Suprapubic skin (tissue), 4 donors: ENCODE data around the gene KLHL8. TPM values are rescaled to one million over a fixed set of nuclear protein-coding genes. Genes with fewer than 3 reads are reported as not detected.

ENCODE experiments used
- DNase-seq, 2 donors: peaks; one replicate each; pipeline ENCODE4 v3.0.0-alpha.2; 2019; ENCODE audit warnings: low spot score in 2 of 2
- H3K27ac ChIP-seq: fragments of 200-600 bp; sonication (generic); one replicate; pipeline ENCODE4 v1.5.1; 2019
- H3K27me3 ChIP-seq: fragments of 200-600 bp; sonication (generic); one replicate; pipeline ENCODE4 v1.5.1; 2019
- H3K36me3 ChIP-seq: fragments of 200-600 bp; sonication (generic); one replicate; pipeline ENCODE4 v1.5.1; 2019
- H3K4me1 ChIP-seq: fragments of 200-600 bp; sonication (generic); one replicate; pipeline ENCODE4 v1.5.1; 2019
- H3K4me3 ChIP-seq: fragments of 200-600 bp; sonication (generic); one replicate; pipeline ENCODE4 v1.5.1; 2019; ENCODE audit warnings: mild to moderate bottlenecking
- H3K9me3 ChIP-seq: fragments of 200-600 bp; sonication (generic); one replicate; pipeline ENCODE4 v1.5.1; 2019
- CTCF ChIP-seq, 2 donors: fragments of 200-600 bp in 1 of 2; fragments of 450-650 bp in 1 of 2; sonication (generic) in 1 of 2; IDR thresholded peaks; one replicate each; pipeline ENCODE4 v1.5.1; 2016 to 2019; ENCODE audit warnings: antibody characterized with exemption in 2 of 2, mild to moderate bottlenecking in 1 of 2, moderate library complexity in 1 of 2
- EP300 ChIP-seq: sonication (generic); formaldehyde crosslinking; IDR thresholded peaks from one replicate; pipeline ENCODE4 v1.6.1; 2017; ENCODE audit warnings: antibody characterized with exemption
- POLR2A ChIP-seq, 2 donors: fragments of 450-650 bp; IDR thresholded peaks; one replicate each; pipeline ENCODE4 v1.6.1; 2017; ENCODE audit warnings: antibody characterized with exemption in 2 of 2, mild to moderate bottlenecking in 2 of 2, moderate library complexity in 2 of 2
- POLR2AphosphoS5 ChIP-seq, 3 donors: sonication (generic); formaldehyde crosslinking; IDR thresholded peaks; one replicate each; pipeline ENCODE4 v1.6.1; 2017; ENCODE audit warnings: antibody characterized with exemption in 3 of 3
- WGBS: methylation state at CpG from one replicate; pipeline ENCODE4 v1.1.5; 2018; 5-methylcytosine and 5-hydroxymethylcytosine counted together
- total RNA-seq, 4 donors: library from RNA; depleted of rRNA; stranded (reverse); fragments of >200 nt; gene quantifications; one replicate each; pipeline ENCODE4 v1.1.0, GENCODE V29; 2016

Gene KLHL8
- total RNA-seq, 4 donors from 2014 or later = 6.1 to 10.1 (median 7.2) TPM

- Histone ChIP-seq H3K27me3 (no peaks in the 10 kb centered on the region), H3K36me3 (peaks cover 100% of the 10 kb centered on the region), H3K4me3 (no peak overlapping the region), H3K4me1 (no peaks in the 10 kb centered on the region), H3K27ac (no peak overlapping the region), H3K9me3 (no peaks in the 10 kb centered on the region)
- TF ChIP-seq POLR2A (IDR thresholded peaks at IDR 0.05) (no peak), EP300 (no peak), CTCF (IDR thresholded peaks at IDR 0.05) (no peak), POLR2AphosphoS5 (IDR thresholded peaks at IDR 0.05) (no peak)
- no peak for DNase-seq
- 88% methylated on average over 2 of the region's 2 CpGs for whole genome bisulfite sequencing
Observed at GRCh38 chr4:87133183-87133582, 87.2 kb downstream of the KLHL8 start.

GRCh38 chr4:87132035-87132434 is 88.4 kb downstream of the KLHL8 start:
- 94% methylated on average over 8 of the region's 8 CpGs for WGBS
- H3K36me3 ChIP-seq = peaks cover 100% of the 10 kb centered on the region

GRCh38 chr4:87130985-87131703 is 89.3 kb downstream of the KLHL8 start:
- 96% methylated on average over 7 of the region's 7 CpGs for WGBS
- DNase-seq = no peak
- Histone ChIP-seq H3K9me3 (no peaks in the 10 kb centered on the region), H3K4me3 (no peak overlapping the region), H3K27ac (no peak overlapping the region), H3K4me1 (no peaks in the 10 kb centered on the region), H3K27me3 (no peaks in the 10 kb centered on the region), H3K36me3 (peaks cover 100% of the 10 kb centered on the region)
- TF ChIP-seq POLR2A (IDR thresholded peaks at IDR 0.05) (no peak), CTCF (IDR thresholded peaks at IDR 0.05) (no peak), EP300 (no peak), POLR2AphosphoS5 (IDR thresholded peaks at IDR 0.05) (no peak)

More at GRCh38 chr4:87132035-87132434, 88.4 kb downstream of the KLHL8 start:
- Histone ChIP-seq H3K9me3 (no peaks in the 10 kb centered on the region), H3K4me3 (no peak overlapping the region), H3K4me1 (no peaks in the 10 kb centered on the region), H3K27ac (no peak overlapping the region), H3K27me3 (no peaks in the 10 kb centered on the region)
- TF ChIP-seq POLR2A (IDR thresholded peaks at IDR 0.05) (no peak), CTCF (IDR thresholded peaks at IDR 0.05) (no peak), POLR2AphosphoS5 (IDR thresholded peaks at IDR 0.05) (no peak), EP300 (no peak)
- no peak for DNase-seq

GRCh38 chr4:87129681-87130080 is 90.7 kb downstream of the KLHL8 start:
- H3K4me1 ChIP-seq = no peaks in the 10 kb centered on the region
- no peak overlapping the region for H3K27ac ChIP-seq
- H3K9me3 ChIP-seq = no peaks in the 10 kb centered on the region
- WGBS = 98% methylated on average over 6 of the region's 6 CpGs
- no peak for TF ChIP-seq POLR2A (IDR thresholded peaks at IDR 0.05)
- no peak for TF ChIP-seq CTCF (IDR thresholded peaks at IDR 0.05)
- TF ChIP-seq POLR2AphosphoS5 (IDR thresholded peaks at IDR 0.05) = no peak
- peaks cover 100% of the 10 kb centered on the region for H3K36me3 ChIP-seq
- H3K27me3 ChIP-seq = no peaks in the 10 kb centered on the region
- no peak for DNase-seq
- no peak overlapping the region for H3K4me3 ChIP-seq

- Histone ChIP-seq H3K9me3 (no peaks in the 10 kb centered on the region), H3K36me3 (peaks cover 85% of the 10 kb centered on the region), H3K4me1 (peaks cover 5% of the 10 kb centered on the region), H3K27ac (no peak overlapping the region), H3K27me3 (no peaks in the 10 kb centered on the region), H3K4me3 (no peak overlapping the region)
- WGBS = 85% methylated on average over 2 of the region's 2 CpGs
- no peak for TF ChIP-seq EP300
- TF ChIP-seq CTCF (IDR thresholded peaks at IDR 0.05) = no peak
- DNase-seq = no peak
Observed at GRCh38 chr4:87128006-87128705, 92.3 kb downstream of the KLHL8 start.
